Esophagus muscularis mucosa (tissue), 4 donors: ENCODE measurements around the gene GTF2F1. TPM values are rescaled to one million over a fixed set of nuclear protein-coding genes. Genes with fewer than 3 reads are reported as not detected.
"Not testable (repeated sequence)": the region's sequence is repeated elsewhere in the genome, so short reads cannot be mapped to it uniquely, and the experiment has no call there.

Experiments
- DNase-seq: peaks from one replicate; pipeline ENCODE4 v3.0.0-alpha.2; 2017; ENCODE audit errors: extremely low spot score
- H3K27ac ChIP-seq, 4 donors: fragments of 200-600 bp; sonication (generic); replicated peaks in 1 of 4; 1 replicate in 3 of 4; 2 replicates in 1 of 4; pipeline ENCODE4 v1.5.1; 2016 to 2019; ENCODE audit warnings: mild to moderate bottlenecking in 1 of 4
- H3K27me3 ChIP-seq, 4 donors: fragments of 200-600 bp; sonication (generic); one replicate each; pipeline versions ENCODE4 v1.5.1 to v1.6.0; 2016 to 2019
- H3K36me3 ChIP-seq, 4 donors: fragments of 200-600 bp; sonication (generic); one replicate each; pipeline ENCODE4 v1.5.1; 2016 to 2019
- H3K4me1 ChIP-seq, 4 donors: fragments of 200-600 bp; sonication (generic); one replicate each; pipeline ENCODE4 v1.5.1; 2016 to 2019
- H3K4me3 ChIP-seq, 4 donors: fragments of 200-600 bp; sonication (generic); 1 replicate in 2 of 4; 2 replicates in 2 of 4; pipeline ENCODE4 v1.5.1; 2016 to 2019; ENCODE audit warnings: mild to moderate bottlenecking in 4 of 4, moderate library complexity in 1 of 4
- H3K9me3 ChIP-seq, 4 donors: fragments of 200-600 bp; sonication (generic); 1 replicate in 3 of 4; 2 replicates in 1 of 4; pipeline ENCODE4 v1.5.1; 2016 to 2019
- CTCF ChIP-seq, 3 experiments: fragments of 200-600 bp in 2 of 3; fragments of 450-650 bp in 1 of 3; sonication (generic) in 2 of 3; IDR thresholded peaks; one replicate each; pipeline ENCODE4 v1.5.1; 2017 to 2019; ENCODE audit warnings: antibody characterized with exemption in 3 of 3, mild to moderate bottlenecking in 2 of 3, moderate library complexity in 1 of 3
- EP300 ChIP-seq: sonication (generic); formaldehyde crosslinking; IDR thresholded peaks from one replicate; pipeline ENCODE4 v1.6.1; 2017; ENCODE audit warnings: antibody characterized with exemption
- POLR2A ChIP-seq: fragments of 450-650 bp; IDR thresholded peaks from one replicate; pipeline ENCODE4 v1.6.1; 2017; ENCODE audit warnings: antibody characterized with exemption, moderate library complexity, mild to moderate bottlenecking, low read depth
- POLR2AphosphoS5 ChIP-seq, 2 donors: sonication (generic); formaldehyde crosslinking; IDR thresholded peaks; one replicate each; pipeline ENCODE4 v1.6.1; 2017; ENCODE audit warnings: antibody characterized with exemption in 2 of 2
- WGBS: methylation state at CpG from one replicate; pipeline ENCODE4 v1.1.5; 2018; 5-methylcytosine and 5-hydroxymethylcytosine counted together
- intact Hi-C: fragments of 100-400 bp; cut with DNase I; formaldehyde crosslinking; loops from one replicate; pipeline ENCODE4 v1.15.1; 2023
- total RNA-seq, 4 donors: library from RNA; depleted of rRNA; stranded (reverse); fragments of >200 nt; gene quantifications; one replicate each; pipeline versions ENCODE4 v1.1.0 to v1.2.1, GENCODE V29; 2016

The GTF2F1 gene
- total RNA-seq, 4 donors from 2014 or later: 43.6 to 61.0 (median 56.8) TPM

- DNase-seq: no peak
- Histone ChIP-seq H3K36me3 (peaks cover 4 to 9% (median 7%) of the 10 kb centered on the region in 4 donors), H3K4me1 (peaks cover 0 to 19% (median 15%) of the 10 kb centered on the region in 4 donors), H3K4me3 (no peak overlapping the region), H3K27me3 (no peaks in the 10 kb centered on the region), H3K9me3 (no peaks in the 10 kb centered on the region), H3K27ac (no peak overlapping the region)
- intact Hi-C loops: no loop called here
- TF ChIP-seq POLR2AphosphoS5 (IDR thresholded peaks at IDR 0.05): no peak
- TF ChIP-seq CTCF (IDR thresholded peaks at IDR 0.05): no peak
- TF ChIP-seq POLR2A: no peak
- no peak for TF ChIP-seq EP300
- 98% methylated on average over 6 of the region's 6 CpGs for WGBS
These were observed 16.4 kb upstream of the GTF2F1 start for GRCh38 chr19:6409346-6409745.

GRCh38 chr19:6406401-6406800, 13.4 kb upstream of the GTF2F1 start:
- Histone ChIP-seq H3K27ac (no peak overlapping the region), H3K4me1 (peaks cover 0 to 5% (median 0%) of the 10 kb centered on the region in 4 donors), H3K36me3 (no peaks in the 10 kb centered on the region), H3K9me3 (no peaks in the 10 kb centered on the region), H3K27me3 (no peaks in the 10 kb centered on the region), H3K4me3 (no peak overlapping the region)
- intact Hi-C loops: no loop called here
- DNase-seq: no peak
- 86% methylated on average over 5 of the region's 5 CpGs for WGBS
- TF ChIP-seq CTCF (IDR thresholded peaks at IDR 0.05) (no peak), POLR2AphosphoS5 (IDR thresholded peaks at IDR 0.05) (no peak), EP300 (no peak), POLR2A (no peak)

GRCh38 chr19:6402837-6403608, 10.1 kb upstream of the GTF2F1 start:
- H3K27ac ChIP-seq: no peak overlapping the region
- peaks cover 0 to 5% (median 0%) of the 10 kb centered on the region in 4 donors for H3K4me1 ChIP-seq
- H3K4me3 ChIP-seq: no peak overlapping the region
- no peaks in the 10 kb centered on the region for H3K36me3 ChIP-seq
- H3K9me3 ChIP-seq: no peaks in the 10 kb centered on the region
- no peaks in the 10 kb centered on the region for H3K27me3 ChIP-seq
- 50% methylated on average over 17 of the region's 22 CpGs for WGBS
- TF ChIP-seq CTCF (IDR thresholded peaks at IDR 0.05) (no peak), EP300 (no peak), POLR2A (no peak), POLR2AphosphoS5 (IDR thresholded peaks at IDR 0.05) (no peak)
- DNase-seq: no peak
- intact Hi-C loops: no loop called here

- Histone ChIP-seq H3K36me3 (no peaks in the 10 kb centered on the region), H3K4me3 (no peak overlapping the region), H3K4me1 (peaks cover 0 to 5% (median 0%) of the 10 kb centered on the region in 4 donors), H3K27ac (no peak overlapping the region), H3K27me3 (no peaks in the 10 kb centered on the region), H3K9me3 (no peaks in the 10 kb centered on the region)
- intact Hi-C loops: no loop called here
- DNase-seq: no peak
- 88% methylated on average over 10 of the region's 10 CpGs for WGBS
- TF ChIP-seq CTCF (IDR thresholded peaks at IDR 0.05) (no peak), POLR2A (no peak), EP300 (no peak), POLR2AphosphoS5 (IDR thresholded peaks at IDR 0.05) (no peak)
These were observed 9.1 kb upstream of the GTF2F1 start for GRCh38 chr19:6402058-6402457.

- H3K4me1 ChIP-seq, H3K36me3 ChIP-seq, H3K9me3 ChIP-seq, H3K4me3 ChIP-seq, H3K27ac ChIP-seq, intact Hi-C loops, DNase-seq, H3K27me3 ChIP-seq: not testable (repeated sequence)
- 87% methylated on average over 20 of the region's 23 CpGs for WGBS
These were observed 7.3 kb upstream of the GTF2F1 start for GRCh38 chr19:6400062-6400944.
